ENCODE measurements around the gene ETV1. TPM values are rescaled to one million over a fixed set of nuclear protein-coding genes. Genes with fewer than 3 reads are reported as not detected.
A peak's percentile ranks its signal among the peaks of the same experiment; 100 is the strongest.

ETV1 gene
- total and polyA plus RNA-seq, 2 donors from 2014 or later, result 2.0 to 28.6 TPM

DNA sequence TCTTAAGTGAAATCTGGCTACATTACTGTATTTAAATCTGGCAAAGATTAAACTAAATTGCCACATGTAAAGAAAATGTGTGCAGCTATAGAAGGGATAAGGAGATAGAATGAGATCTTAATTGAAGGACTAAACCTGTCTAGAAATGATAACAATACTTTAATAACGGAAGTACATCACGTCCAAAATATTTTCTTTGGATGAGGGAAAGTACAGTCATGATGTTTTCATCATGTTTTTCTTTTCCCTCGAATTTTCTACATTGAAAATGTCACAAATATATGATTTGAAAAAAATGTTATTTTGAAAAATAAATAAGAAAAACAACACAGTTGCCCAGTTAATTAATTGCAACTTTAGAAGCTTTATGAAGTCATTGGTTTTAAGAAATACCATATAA, 143.9 kb downstream of the ETV1 start:
- H3K27me3 ChIP-seq (ENCODE audit: control insufficient read depth, insufficient read depth, low read length), result no peaks in the 10 kb centered on the region
- no peak for DNase-seq
- no peaks in the 10 kb centered on the region for H3K9me3 ChIP-seq (ENCODE audit: control insufficient read depth in 2 of 3, insufficient read depth in 1 of 3, low read length in 3 of 3)
- no peak overlapping the region for H3K4me3 ChIP-seq (ENCODE audit: low read length in 3 of 3)
- H3K4me1 ChIP-seq (ENCODE audit: control insufficient read depth in 2 of 3, insufficient read depth in 2 of 3, low read depth in 1 of 3, low read length in 3 of 3), result no peaks in the 10 kb centered on the region
- TF ChIP-seq, protein P1, sequence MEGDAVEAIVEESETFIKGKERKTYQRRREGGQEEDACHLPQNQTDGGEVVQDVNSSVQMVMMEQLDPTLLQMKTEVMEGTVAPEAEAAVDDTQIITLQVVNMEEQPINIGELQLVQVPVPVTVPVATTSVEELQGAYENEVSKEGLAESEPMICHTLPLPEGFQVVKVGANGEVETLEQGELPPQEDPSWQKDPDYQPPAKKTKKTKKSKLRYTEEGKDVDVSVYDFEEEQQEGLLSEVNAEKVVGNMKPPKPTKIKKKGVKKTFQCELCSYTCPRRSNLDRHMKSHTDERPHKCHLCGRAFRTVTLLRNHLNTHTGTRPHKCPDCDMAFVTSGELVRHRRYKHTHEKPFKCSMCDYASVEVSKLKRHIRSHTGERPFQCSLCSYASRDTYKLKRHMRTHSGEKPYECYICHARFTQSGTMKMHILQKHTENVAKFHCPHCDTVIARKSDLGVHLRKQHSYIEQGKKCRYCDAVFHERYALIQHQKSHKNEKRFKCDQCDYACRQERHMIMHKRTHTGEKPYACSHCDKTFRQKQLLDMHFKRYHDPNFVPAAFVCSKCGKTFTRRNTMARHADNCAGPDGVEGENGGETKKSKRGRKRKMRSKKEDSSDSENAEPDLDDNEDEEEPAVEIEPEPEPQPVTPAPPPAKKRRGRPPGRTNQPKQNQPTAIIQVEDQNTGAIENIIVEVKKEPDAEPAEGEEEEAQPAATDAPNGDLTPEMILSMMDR (IDR thresholded peaks at IDR 0.05; ENCODE audit: borderline replicate concordance, extremely low read depth, insufficient read depth), result no peak
- no peak overlapping the region for H3K27ac ChIP-seq (ENCODE audit: low read depth in 2 of 2, low read length in 2 of 2)
- intact Hi-C loops (cut with DNase I), result no loop called here
- no peaks in the 10 kb centered on the region for H3K36me3 ChIP-seq (ENCODE audit: control insufficient read depth in 2 of 3, insufficient read depth in 3 of 3, low read length in 3 of 3)
- no peak overlapping the region for H3K9ac ChIP-seq (ENCODE audit: low read length in 3 of 3)
- peak; percentile 15 for FAIRE-seq

- TF ChIP-seq, protein P1 (IDR thresholded peaks at IDR 0.05; ENCODE audit: borderline replicate concordance, extremely low read depth, insufficient read depth), result no peak
- Histone ChIP-seq H3K4me3 (ENCODE audit: low read length in 3 of 3) (no peak overlapping the region), H3K27ac (ENCODE audit: low read depth in 2 of 2, low read length in 2 of 2) (no peak overlapping the region), H3K27me3 (ENCODE audit: control insufficient read depth, insufficient read depth, low read length) (no peaks in the 10 kb centered on the region), H3K9ac (ENCODE audit: low read length in 3 of 3) (no peak overlapping the region), H3K4me1 (ENCODE audit: control insufficient read depth in 2 of 3, insufficient read depth in 2 of 3, low read depth in 1 of 3, low read length in 3 of 3) (no peaks in the 10 kb centered on the region), H3K36me3 (ENCODE audit: control insufficient read depth in 2 of 3, insufficient read depth in 3 of 3, low read length in 3 of 3) (no peaks in the 10 kb centered on the region), H3K9me3 (ENCODE audit: control insufficient read depth in 2 of 3, insufficient read depth in 1 of 3, low read length in 3 of 3) (no peaks in the 10 kb centered on the region)
- FAIRE-seq, result no peak
- DNase-seq, result no peak
- intact Hi-C loops (cut with DNase I), result no loop called here
These were observed 144.5 kb downstream of the ETV1 start for GRCh38 chr7:13844954-13845353.

DNA sequence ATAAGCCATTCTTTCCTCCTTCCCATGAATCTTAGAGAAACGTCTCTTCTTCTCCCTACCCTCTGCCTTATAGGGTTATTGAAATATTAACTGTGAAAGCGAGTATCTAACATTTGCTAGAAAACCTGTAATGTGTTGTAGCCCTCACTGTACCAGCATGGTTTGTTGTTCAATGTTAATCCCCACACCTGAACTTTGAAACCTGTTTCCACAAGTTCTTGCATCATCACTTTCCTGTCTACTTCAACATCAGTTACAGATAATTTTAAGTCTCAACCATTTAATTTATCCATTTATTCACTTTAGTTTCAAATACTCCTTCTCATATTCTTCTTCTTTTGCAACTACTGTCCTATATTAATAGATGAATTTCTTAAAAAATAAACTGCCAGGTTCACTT, 148.2 kb downstream of the ETV1 start:
- TF ChIP-seq, protein P1 (IDR thresholded peaks at IDR 0.05; ENCODE audit: borderline replicate concordance, extremely low read depth, insufficient read depth), result no peak
- H3K4me3 ChIP-seq (ENCODE audit: low read length in 3 of 3), result no peak overlapping the region
- H3K27ac ChIP-seq (ENCODE audit: low read depth in 2 of 2, low read length in 2 of 2), result no peak overlapping the region
- no peaks in the 10 kb centered on the region for H3K27me3 ChIP-seq (ENCODE audit: control insufficient read depth, insufficient read depth, low read length)
- no peak overlapping the region for H3K9ac ChIP-seq (ENCODE audit: low read length in 3 of 3)
- H3K4me1 ChIP-seq (ENCODE audit: control insufficient read depth in 2 of 3, insufficient read depth in 2 of 3, low read depth in 1 of 3, low read length in 3 of 3), result no peaks in the 10 kb centered on the region
- DNase-seq (no peak), FAIRE-seq (no peak)
- intact Hi-C loops (cut with DNase I), result no loop called here
- no peaks in the 10 kb centered on the region for H3K36me3 ChIP-seq (ENCODE audit: control insufficient read depth in 2 of 3, insufficient read depth in 3 of 3, low read length in 3 of 3)
- no peaks in the 10 kb centered on the region for H3K9me3 ChIP-seq (ENCODE audit: control insufficient read depth in 2 of 3, insufficient read depth in 1 of 3, low read length in 3 of 3)
